Sigmoid colon (tissue), 7 donors: ENCODE measurements around the gene KCNA10. TPM values are rescaled to one million over a fixed set of nuclear protein-coding genes. Genes with fewer than 3 reads are reported as not detected.
"Not testable (repeated sequence)": the region's sequence is repeated elsewhere in the genome, so short reads cannot be mapped to it uniquely, and the experiment has no call there.

ENCODE experiments used
- DNase-seq: peaks from one replicate; pipeline ENCODE4 v3.0.0-alpha.2; 2019
- H3K27ac ChIP-seq, 4 donors: fragments of 200-600 bp; sonication (generic); one replicate each; pipeline ENCODE4 v1.5.1; 2016 to 2019; ENCODE audit warnings: mild to moderate bottlenecking in 1 of 4
- H3K27me3 ChIP-seq, 3 donors: fragments of 200-600 bp; sonication (generic); one replicate each; pipeline ENCODE4 v1.5.1; 2019; ENCODE audit warnings: mild to moderate bottlenecking in 1 of 3
- H3K36me3 ChIP-seq, 4 donors: fragments of 200-600 bp; sonication (generic); one replicate each; pipeline ENCODE4 v1.5.1; 2016 to 2019
- H3K4me1 ChIP-seq, 4 donors: fragments of 200-600 bp; sonication (generic); one replicate each; pipeline ENCODE4 v1.5.1; 2017 to 2019
- H3K4me3 ChIP-seq, 4 donors: fragments of 200-600 bp; sonication (generic); one replicate each; pipeline ENCODE4 v1.5.1; 2017 to 2019; ENCODE audit warnings: mild to moderate bottlenecking in 2 of 4, moderate library complexity in 1 of 4
- H3K9me3 ChIP-seq, 4 donors: fragments of 200-600 bp in 3 of 4; sonication (generic) in 3 of 4; one replicate each; pipeline versions ENCODE4 v1.5.1 to v1.6.1; 2013 to 2019
- EP300 ChIP-seq, 4 donors: sonication (generic); formaldehyde crosslinking; IDR thresholded peaks; one replicate each; pipeline ENCODE4 v1.6.1; 2017; ENCODE audit warnings: antibody characterized with exemption in 4 of 4
- POLR2A ChIP-seq, 2 donors: fragments of 450-650 bp; IDR thresholded peaks; one replicate each; pipeline ENCODE4 v1.6.1; 2016; ENCODE audit warnings: antibody characterized with exemption in 2 of 2, mild to moderate bottlenecking in 2 of 2, moderate library complexity in 2 of 2
- POLR2AphosphoS5 ChIP-seq, 4 donors: sonication (generic); formaldehyde crosslinking; IDR thresholded peaks; one replicate each; pipeline ENCODE4 v1.6.1; 2017; ENCODE audit warnings: antibody characterized with exemption in 4 of 4
- WGBS, 2 donors: extraction: QIAGEN DNeasy Blood & Tissue Kit; methylation state at CpG; one replicate each; pipeline ENCODE4 v1.1.7; 2013; 5-methylcytosine and 5-hydroxymethylcytosine counted together
- intact Hi-C: fragments of 100-400 bp; cut with DNase I; formaldehyde crosslinking; loops from one replicate; pipeline ENCODE4 v1.15.1; 2023
- polyA plus RNA-seq, 3 donors: library from polyadenylated mRNA; stranded (reverse); fragments of 200-250 nt; gene quantifications; one replicate each; pipeline ENCODE4 v1.2.3, GENCODE V29; 2013
- total RNA-seq, 4 donors: library from RNA; depleted of rRNA; stranded (reverse); fragments of >200 nt; gene quantifications; one replicate each; pipeline ENCODE4 v1.1.0, GENCODE V29; 2016
- TF ChIP-seq, protein P1 (sequence below), 4 experiments: fragments of 450-650 bp in 3 of 4; fragments of 200-600 bp in 1 of 4; IDR thresholded peaks; one replicate each; pipeline ENCODE4 v1.5.1; 2016 to 2019; ENCODE audit warnings: antibody characterized with exemption in 4 of 4, mild to moderate bottlenecking in 3 of 4, moderate library complexity in 2 of 4
- donor health status: healthy with polysubstance abuse.
- donor health status: Bipolar disorder and iron deficiency.
- donor health status: healthy.

KCNA10 gene
- total and polyA plus RNA-seq, 7 donors = not detected

DNA sequence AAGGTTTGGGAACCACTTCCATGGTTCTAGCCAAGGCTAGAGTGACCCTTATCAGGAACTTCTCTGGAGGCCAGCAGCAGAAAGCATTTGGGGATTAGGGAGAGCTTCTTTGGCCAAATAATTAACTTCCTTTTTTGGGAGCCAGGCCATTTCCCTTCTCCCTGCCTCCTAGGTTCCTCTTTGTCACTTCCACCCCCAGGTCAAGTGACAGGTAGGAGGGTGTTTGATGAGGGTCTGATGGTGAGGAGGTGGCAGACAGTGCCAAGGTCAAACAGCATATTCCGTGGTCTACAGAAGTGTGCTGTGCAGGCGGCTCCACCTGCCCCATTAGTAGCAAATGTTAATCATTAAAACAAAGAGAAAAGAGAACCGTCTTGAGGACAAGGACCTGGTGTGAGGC is 1.9 kb upstream of the KCNA10 start:
- peaks cover 0 to 25% (median 17%) of the 10 kb centered on the region in 3 donors for H3K27me3 ChIP-seq

DNA sequence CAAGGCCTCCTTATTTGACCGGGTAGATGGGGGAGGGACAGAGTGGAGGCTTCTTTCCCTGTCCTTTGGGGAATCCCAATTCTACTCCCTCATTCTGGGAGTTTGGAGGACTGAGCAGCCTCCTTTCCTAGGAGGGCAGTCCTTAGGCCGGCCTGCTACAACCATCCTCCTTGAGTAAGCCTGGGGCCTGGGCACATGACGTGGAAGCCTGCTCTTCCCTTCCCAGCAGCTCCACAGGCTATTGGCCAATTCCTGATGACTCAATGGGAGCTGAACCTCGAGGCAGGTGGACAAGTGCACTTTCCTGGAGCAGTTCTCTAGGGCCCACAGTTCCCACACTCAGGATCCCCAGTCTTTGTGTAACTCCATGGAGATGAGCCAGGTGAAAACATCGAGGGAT is 3.1 kb downstream of the KCNA10 start:
- WGBS, 2 donors = 71 to 74% methylated on average over 5 of the region's 5 CpGs
- TF ChIP-seq EP300 (IDR thresholded peaks at IDR 0.05) = no peak
- TF ChIP-seq, protein P1, sequence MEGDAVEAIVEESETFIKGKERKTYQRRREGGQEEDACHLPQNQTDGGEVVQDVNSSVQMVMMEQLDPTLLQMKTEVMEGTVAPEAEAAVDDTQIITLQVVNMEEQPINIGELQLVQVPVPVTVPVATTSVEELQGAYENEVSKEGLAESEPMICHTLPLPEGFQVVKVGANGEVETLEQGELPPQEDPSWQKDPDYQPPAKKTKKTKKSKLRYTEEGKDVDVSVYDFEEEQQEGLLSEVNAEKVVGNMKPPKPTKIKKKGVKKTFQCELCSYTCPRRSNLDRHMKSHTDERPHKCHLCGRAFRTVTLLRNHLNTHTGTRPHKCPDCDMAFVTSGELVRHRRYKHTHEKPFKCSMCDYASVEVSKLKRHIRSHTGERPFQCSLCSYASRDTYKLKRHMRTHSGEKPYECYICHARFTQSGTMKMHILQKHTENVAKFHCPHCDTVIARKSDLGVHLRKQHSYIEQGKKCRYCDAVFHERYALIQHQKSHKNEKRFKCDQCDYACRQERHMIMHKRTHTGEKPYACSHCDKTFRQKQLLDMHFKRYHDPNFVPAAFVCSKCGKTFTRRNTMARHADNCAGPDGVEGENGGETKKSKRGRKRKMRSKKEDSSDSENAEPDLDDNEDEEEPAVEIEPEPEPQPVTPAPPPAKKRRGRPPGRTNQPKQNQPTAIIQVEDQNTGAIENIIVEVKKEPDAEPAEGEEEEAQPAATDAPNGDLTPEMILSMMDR (IDR thresholded peaks at IDR 0.05) = no peak
- no peak for TF ChIP-seq POLR2AphosphoS5 (IDR thresholded peaks at IDR 0.05)
- no peak for TF ChIP-seq POLR2A (IDR thresholded peaks at IDR 0.05)

More for the DNA sequence above, 1.9 kb upstream of the KCNA10 start:
- Histone ChIP-seq H3K36me3 (no peaks in the 10 kb centered on the region), H3K4me1 (peaks cover 0 to 5% (median 3%) of the 10 kb centered on the region in 4 donors), H3K27ac (no peak overlapping the region), H3K9me3 (no peaks in the 10 kb centered on the region), H3K4me3 (no peak overlapping the region)
- intact Hi-C loops = no loop called here
- 36 to 54% methylated on average over 3 of the region's 3 CpGs for WGBS, 2 donors
- no peak for DNase-seq
- TF ChIP-seq, protein P1 (IDR thresholded peaks at IDR 0.05) = no peak
- TF ChIP-seq POLR2AphosphoS5 (IDR thresholded peaks at IDR 0.05) (no peak), POLR2A (IDR thresholded peaks at IDR 0.05) (no peak), EP300 (IDR thresholded peaks at IDR 0.05) (no peak)

DNA sequence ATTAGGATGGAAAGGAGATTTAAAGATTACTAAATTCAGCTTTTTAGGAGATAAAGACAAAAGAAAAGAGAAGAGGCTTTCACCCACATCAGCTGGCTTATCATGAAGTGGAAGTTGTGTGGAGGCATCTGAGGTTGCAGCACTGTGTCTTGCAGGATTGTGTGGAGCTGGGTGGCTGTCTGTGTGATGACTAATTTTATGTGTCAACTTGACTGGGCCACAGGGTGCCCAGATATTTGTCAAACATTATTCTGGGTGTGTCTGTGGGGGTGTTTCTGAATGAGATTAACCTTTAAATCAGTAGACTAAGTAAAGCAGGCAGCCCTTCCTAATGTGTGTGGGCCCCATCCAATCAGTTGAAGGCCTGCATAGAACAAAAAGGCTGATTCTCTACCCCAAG is 3.9 kb downstream of the KCNA10 start:
- TF ChIP-seq, protein P1 (IDR thresholded peaks at IDR 0.05) = no peak
- TF ChIP-seq EP300 (IDR thresholded peaks at IDR 0.05) (no peak), POLR2A (IDR thresholded peaks at IDR 0.05) (no peak), POLR2AphosphoS5 (IDR thresholded peaks at IDR 0.05) (no peak)
- Histone ChIP-seq H3K36me3 (no peaks in the 10 kb centered on the region), H3K27me3 (no peaks in the 10 kb centered on the region), H3K27ac (no peak overlapping the region), H3K4me3 (no peak overlapping the region), H3K9me3 (no peaks in the 10 kb centered on the region), H3K4me1 (no peaks in the 10 kb centered on the region)
- intact Hi-C loops = no loop called here
- DNase-seq = no peak

More for the DNA sequence above, 3.1 kb downstream of the KCNA10 start:
- H3K27me3 ChIP-seq = no peaks in the 10 kb centered on the region
- no peaks in the 10 kb centered on the region for H3K9me3 ChIP-seq
- H3K36me3 ChIP-seq = no peaks in the 10 kb centered on the region
- no peak for DNase-seq
- intact Hi-C loops = no loop called here
- no peak overlapping the region for H3K27ac ChIP-seq
- H3K4me3 ChIP-seq = no peak overlapping the region
- no peaks in the 10 kb centered on the region for H3K4me1 ChIP-seq

DNA sequence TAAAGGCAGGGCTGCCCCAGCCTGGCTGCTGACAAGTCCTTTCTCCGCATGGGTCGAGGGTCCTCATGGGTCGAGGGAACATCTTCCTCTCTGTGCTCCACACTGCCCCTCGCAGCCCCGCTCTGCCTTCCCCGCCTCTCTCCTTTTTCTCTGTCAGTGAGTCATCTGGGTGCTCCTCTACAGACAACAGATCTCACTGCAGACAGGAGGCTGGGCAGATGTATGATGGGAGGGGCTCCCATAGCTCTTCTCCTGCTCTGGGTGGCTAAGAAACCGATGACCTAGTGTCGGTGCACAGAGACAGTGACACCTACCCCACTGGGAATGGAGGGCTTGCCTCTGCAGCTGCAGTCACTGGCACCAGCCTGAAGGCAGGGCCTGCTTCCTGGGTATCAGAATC is 5.5 kb downstream of the KCNA10 start:
- Histone ChIP-seq H3K4me1 (no peaks in the 10 kb centered on the region), H3K27ac (no peak overlapping the region), H3K9me3 (no peaks in the 10 kb centered on the region), H3K27me3 (no peaks in the 10 kb centered on the region), H3K4me3 (no peak overlapping the region), H3K36me3 (no peaks in the 10 kb centered on the region)
- DNase-seq = no peak
- TF ChIP-seq POLR2AphosphoS5 (IDR thresholded peaks at IDR 0.05) (no peak), EP300 (IDR thresholded peaks at IDR 0.05) (no peak), POLR2A (IDR thresholded peaks at IDR 0.05) (no peak)
- TF ChIP-seq, protein P1 (IDR thresholded peaks at IDR 0.05) = no peak
- 79 to 84% methylated on average over 8 of the region's 8 CpGs for WGBS, 2 donors
- intact Hi-C loops = no loop called here

DNA sequence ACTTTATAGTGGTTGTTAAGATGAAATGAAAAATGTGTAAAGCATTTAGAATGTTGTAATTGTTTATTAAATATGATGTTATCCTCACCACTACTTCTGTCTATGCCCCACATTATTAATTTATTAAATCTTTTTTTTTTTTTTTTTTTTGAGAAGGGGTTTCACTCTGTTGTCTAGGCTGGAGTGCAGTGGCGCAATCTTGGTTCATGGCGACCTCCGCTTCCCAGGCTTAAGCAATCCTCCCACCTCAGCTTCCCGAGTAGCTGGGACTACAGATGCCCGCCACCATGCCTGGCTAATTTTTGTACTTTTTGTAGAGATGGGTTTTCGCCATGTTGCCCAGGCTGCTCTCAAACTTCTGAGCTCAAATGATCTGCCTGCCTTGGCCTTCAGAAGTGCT is 7.5 kb downstream of the KCNA10 start:
- Histone ChIP-seq H3K9me3 (no peaks in the 10 kb centered on the region), H3K36me3 (no peaks in the 10 kb centered on the region), H3K27me3 (no peaks in the 10 kb centered on the region), H3K27ac (no peak overlapping the region), H3K4me1 (no peaks in the 10 kb centered on the region), H3K4me3 (no peak overlapping the region)
- WGBS, 2 donors = 89 to 95% methylated on average over 6 of the region's 6 CpGs
- TF ChIP-seq POLR2AphosphoS5 (IDR thresholded peaks at IDR 0.05) (no peak), EP300 (IDR thresholded peaks at IDR 0.05) (no peak), POLR2A (IDR thresholded peaks at IDR 0.05) (no peak)
- TF ChIP-seq, protein P1 (IDR thresholded peaks at IDR 0.05) = no peak
- intact Hi-C loops = no loop called here
- no peak for DNase-seq

DNA sequence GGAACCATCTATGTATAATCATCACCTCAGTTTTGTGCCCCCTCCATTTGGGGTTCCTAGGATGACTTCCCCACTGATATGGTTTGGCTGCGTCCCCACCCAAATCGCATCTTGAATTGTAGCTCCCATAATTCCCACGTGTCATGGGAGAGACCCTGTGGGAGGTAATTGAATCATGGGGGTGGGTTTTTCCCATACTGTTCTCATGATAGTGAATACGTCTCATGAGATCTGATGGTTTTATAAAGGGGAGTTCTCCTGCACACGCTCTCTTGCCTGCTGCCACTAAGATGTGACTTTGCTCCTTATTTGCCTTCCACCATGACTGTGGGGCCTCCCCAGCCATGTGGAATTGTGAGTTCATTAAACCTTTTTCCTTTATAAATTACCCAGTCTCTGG is 8.1 kb downstream of the KCNA10 start:
- H3K27me3 ChIP-seq, DNase-seq, H3K36me3 ChIP-seq, H3K27ac ChIP-seq, intact Hi-C loops, H3K9me3 ChIP-seq, H3K4me3 ChIP-seq, H3K4me1 ChIP-seq: not testable (repeated sequence)
- WGBS, 2 donors = 89 to 93% methylated on average over 5 of the region's 5 CpGs
